IMR-90 (cell line): Measurements from ENCODE around the gene KLK6. TPM values are rescaled to one million over a fixed set of nuclear protein-coding genes. Genes with fewer than 3 reads are reported as not detected.

Source experiments
- ATAC-seq: fragments of 200-7000 bp; cut with Tn5 transposase; 2 replicates; pipeline ENCODE4 v1.9.1; 2020; ENCODE audit warnings: low read depth, mild to moderate bottlenecking, moderate library complexity
- BruUV-seq: library from RNA; stranded (reverse); fragments of 400-500 nt; replicated peaks from 2 replicates; lab custom pipeline; 2021; lab: Mats Ljungman, UMichigan
- CTCF ChIA-PET: fragments of 300-600 bp; formaldehyde crosslinking; extraction: SDS; loops from one replicate; lab custom pipeline; 2021; ENCODE audit warnings: antibody characterized with exemption; lab: Yijun Ruan, JAX
- POLR2A ChIA-PET: fragments of 300-600 bp; sonication (Branson Sonifier 250); formaldehyde crosslinking; loops from one replicate; lab custom pipeline; 2022; ENCODE audit warnings: antibody characterized with exemption; ENCODE audit not compliant: unreplicated experiment; lab: Charles Lee
- DNase-seq: peaks from one replicate; pipeline ENCODE4 v3.0.0; 2013
- H2AFZ ChIP-seq: replicated peaks from 2 replicates; pipeline ENCODE3; 2013; ENCODE audit warnings: low read length, mild to moderate bottlenecking; ENCODE audit not compliant: poor library complexity
- H2AK5ac ChIP-seq: 2 replicates; pipeline ENCODE4 v1.6.1; 2013; ENCODE audit warnings: low read depth, low read length, inconsistent platforms
- H2AK9ac ChIP-seq: replicated peaks from 2 replicates; pipeline ENCODE3; 2013; ENCODE audit warnings: mild to moderate bottlenecking, low read depth, low read length, moderate library complexity; ENCODE audit not compliant: poor library complexity
- H2BK120ac ChIP-seq: 2 replicates; pipeline ENCODE4 v1.6.1; 2013; ENCODE audit warnings: low read depth, low read length, inconsistent platforms
- H2BK15ac ChIP-seq: 3 replicates; pipeline ENCODE4 v1.6.1; 2013; ENCODE audit warnings: low read depth, low read length, inconsistent platforms
- H2BK20ac ChIP-seq: 2 replicates; pipeline ENCODE4 v1.6.1; 2013; ENCODE audit warnings: low read depth, mild to moderate bottlenecking, inconsistent platforms, low read length, moderate library complexity
- H2BK5ac ChIP-seq: 2 replicates; pipeline ENCODE4 v1.6.1; 2013; ENCODE audit warnings: mild to moderate bottlenecking, low read depth, low read length, inconsistent platforms; ENCODE audit not compliant: poor library complexity, severe bottlenecking
- H3K14ac ChIP-seq: replicated peaks from 2 replicates; pipeline ENCODE4 v1.6.1; 2013; ENCODE audit warnings: low read depth, low read length, inconsistent platforms
- H3K18ac ChIP-seq: 2 replicates; pipeline ENCODE4 v1.6.1; 2013; ENCODE audit warnings: low read depth, low read length, control low read depth
- H3K23ac ChIP-seq: 2 replicates; pipeline ENCODE4 v1.6.1; 2013; ENCODE audit warnings: low read depth, low read length, inconsistent platforms
- H3K27ac ChIP-seq: 2 replicates; pipeline ENCODE4 v1.5.1; 2013; ENCODE audit warnings: mild to moderate bottlenecking, control low read depth, low read length; ENCODE audit not compliant: insufficient read depth
- H3K27me3 ChIP-seq: 2 replicates; pipeline ENCODE4 v1.6.1; 2013; ENCODE audit warnings: low read length; ENCODE audit not compliant: control insufficient read depth, insufficient read depth
- H3K36me3 ChIP-seq: 2 replicates; pipeline ENCODE4 v1.6.1; 2013; ENCODE audit warnings: low read length, mixed read lengths; ENCODE audit not compliant: control insufficient read depth, insufficient read depth
- H3K4ac ChIP-seq: 2 replicates; pipeline ENCODE4 v1.6.1; 2013; ENCODE audit warnings: low read depth, low read length, inconsistent platforms
- H3K4me1 ChIP-seq: 2 replicates; pipeline ENCODE4 v1.6.1; 2013; ENCODE audit warnings: low read length, mixed read lengths; ENCODE audit not compliant: control insufficient read depth, insufficient read depth
- H3K4me2 ChIP-seq: 2 replicates; pipeline ENCODE4 v1.6.1; 2013; ENCODE audit warnings: low read depth, mild to moderate bottlenecking, control low read depth, low read length, moderate library complexity
- H3K4me3 ChIP-seq: 2 replicates; pipeline ENCODE4 v1.5.1; 2013; ENCODE audit warnings: low read depth, mild to moderate bottlenecking, control low read depth, low read length, moderate library complexity; ENCODE audit not compliant: insufficient read depth
- H3K56ac ChIP-seq: 2 replicates; pipeline ENCODE4 v1.6.1; 2013; ENCODE audit warnings: low read length, inconsistent platforms; ENCODE audit not compliant: insufficient read depth; ENCODE audit errors: extremely low read depth
- H3K79me1 ChIP-seq, 2 experiments: 2 replicates each; pipeline ENCODE4 v1.6.1; 2013; ENCODE audit warnings: low read length in 2 of 2, inconsistent platforms in 1 of 2, low read depth in 1 of 2
- H3K9ac ChIP-seq: 2 replicates; pipeline ENCODE4 v1.6.1; 2013; ENCODE audit warnings: low read depth, low read length, control low read depth
- H3K9me1 ChIP-seq: 2 replicates; pipeline ENCODE4 v1.6.1; 2013; ENCODE audit warnings: low read length, inconsistent platforms; ENCODE audit not compliant: insufficient read depth
- H3K9me3 ChIP-seq: 2 replicates; pipeline ENCODE4 v1.6.1; 2013; ENCODE audit warnings: low read length; ENCODE audit not compliant: control insufficient read depth, insufficient read depth
- H4K20me1 ChIP-seq: 2 replicates; pipeline ENCODE4 v1.6.1; 2013; ENCODE audit warnings: low read length, inconsistent platforms; ENCODE audit not compliant: insufficient read depth
- H4K5ac ChIP-seq: 2 replicates; pipeline ENCODE4 v1.6.1; 2013; ENCODE audit warnings: mild to moderate bottlenecking, low read depth, low read length, control low read depth
- H4K8ac ChIP-seq, 2 experiments: 2 replicates each; pipeline ENCODE4 v1.6.1; 2013; ENCODE audit warnings: low read depth in 2 of 2, low read length in 2 of 2, control low read depth in 1 of 2, inconsistent platforms in 1 of 2
- H4K91ac ChIP-seq: 2 replicates; pipeline ENCODE4 v1.6.1; 2013; ENCODE audit warnings: low read depth, low read length, inconsistent platforms; ENCODE audit not compliant: insufficient read depth
- CHD1 ChIP-seq: IDR thresholded peaks from 2 replicates; pipeline ENCODE4 v1.6.1; 2012; ENCODE audit warnings: low read depth, low read length, improper control_type of control experiment
- NFE2L2 ChIP-seq: fragments of 150-350 bp; IDR thresholded peaks from 2 replicates; pipeline ENCODE4 v1.6.1; 2016; ENCODE audit warnings: low read depth, mild to moderate bottlenecking, low read length
- RAD21 ChIP-seq: IDR thresholded peaks from 2 replicates; pipeline ENCODE4 v1.6.1; 2012; ENCODE audit warnings: low read length, improper control_type of control experiment
- RFX5 ChIP-seq: IDR thresholded peaks from 2 replicates; pipeline ENCODE4 v1.8.0; 2012; ENCODE audit warnings: low read depth, mild to moderate bottlenecking, low read length, moderate library complexity
- WGBS, 2 experiments: methylation state at CpG; one replicate each; pipeline versions ENCODE4 v1.1.5 to v1.1.7; 2013; ENCODE audit warnings: missing lambda C conversion rate in 2 of 2; ENCODE audit not compliant: insufficient read length in 1 of 2; ENCODE audit errors: extremely low coverage in 2 of 2; 5-methylcytosine and 5-hydroxymethylcytosine counted together
- dilution Hi-C: fragments of 300-500 bp; cut with HindIII; formaldehyde crosslinking; loops from one replicate; pipeline ENCODE4 v1.14.3; 2018; ENCODE audit warnings: low sequenced_read_pairs; ENCODE audit not compliant: unreplicated experiment
- in situ Hi-C: fragments of 300-500 bp; cut with MboI; formaldehyde crosslinking; loops from 3 replicates; pipeline ENCODE4 v1.14.3; 2019; ENCODE audit warnings: low sequenced_read_pairs, inconsistent platforms, mixed read lengths
- intact Hi-C: fragments of 100-400 bp; cut with micrococcal nuclease; formaldehyde crosslinking; loops from 2 replicates; pipeline ENCODE4 v1.10.0; 2022
- polyA plus RNA-seq, 3 experiments: library from polyadenylated mRNA; depleted of rRNA; stranded (reverse); fragments of >200 nt; gene quantifications; 2 replicates each; pipeline ENCODE4 v1.2.3, GENCODE V29; 2012; ENCODE audit warnings: low replicate concordance in 1 of 3
- total RNA-seq: library from RNA; depleted of rRNA; stranded (reverse); fragments of >200 nt; gene quantifications from 2 replicates; pipeline ENCODE4 v1.2.3, GENCODE V29; 2012
- TF ChIP-seq, protein P1 (sequence below): fragments of 150-350 bp; IDR thresholded peaks from 2 replicates; pipeline ENCODE4 v1.6.1; 2016; ENCODE audit warnings: low read depth, mild to moderate bottlenecking, low read length, moderate library complexity, borderline replicate concordance
- TF ChIP-seq, protein P2 (sequence below): conservative IDR thresholded peaks from 2 replicates; pipeline ENCODE4 v1.5.1; 2012; ENCODE audit warnings: mild to moderate bottlenecking, low read depth, low read length, improper control_type of control experiment
- TF ChIP-seq, protein P3 (sequence below): fragments of 150-350 bp; IDR thresholded peaks from 2 replicates; pipeline ENCODE4 v1.6.1; 2017; ENCODE audit warnings: mild to moderate bottlenecking, antibody characterized with exemption, low read length, low read depth

The KLK6 gene
- total and polyA plus RNA-seq, 2 of the 4 experiments (the other 2 are of a cell fraction), result not detected

DNA sequence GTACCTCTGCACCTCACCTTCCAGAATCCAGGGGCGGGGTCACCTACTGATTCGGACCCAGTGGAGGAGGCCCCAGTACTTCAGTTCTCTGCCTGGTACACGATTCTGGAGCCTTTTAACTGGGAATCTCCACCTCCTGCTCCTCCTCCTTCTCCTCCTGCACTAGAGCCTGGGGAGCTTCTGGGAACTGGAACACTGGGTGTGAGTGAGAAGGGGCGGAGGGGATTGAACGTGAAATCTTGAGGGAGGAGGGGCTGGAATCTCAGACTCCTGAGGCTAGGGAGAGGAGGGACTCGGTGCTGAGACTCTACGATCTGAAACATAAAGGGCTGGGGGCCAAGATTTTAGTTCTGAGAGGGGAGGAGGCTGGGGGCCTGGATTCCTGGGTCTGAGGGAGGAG, 32.1 kb upstream of the KLK6 start, which contains the start of gene KLK8:
TSS of gene KLK8 (minus strand) at position 90 of the 400 bp plus-strand sequence. CDS start 437 bp downstream, outside the sequence.
- Histone ChIP-seq H2BK120ac (no peak within 1 kb of the TSS), H3K9me3 (peaks cover 14% of the 10 kb centered on the region), H4K5ac (no peak within 1 kb of the TSS), H4K8ac (no peak within 1 kb of the TSS), H4K20me1 (no peaks in the 10 kb centered on the region; the same call in 1 of the 2 replicates), H2BK5ac (no peak within 1 kb of the TSS), H3K4ac (no peak within 1 kb of the TSS), H3K4me2 (no peak within 1 kb of the TSS), H3K4me3 (no peak within 1 kb of the TSS), H3K56ac (no peak within 1 kb of the TSS), H2AK5ac (no peak within 1 kb of the TSS), H3K27me3 (no peaks in the 10 kb centered on the region), H3K36me3 (no peaks in the 10 kb centered on the region), H3K18ac (no peak within 1 kb of the TSS), H4K91ac (no peak within 1 kb of the TSS), H2AK9ac (no peak within 1 kb of the TSS), H2BK20ac (no peak within 1 kb of the TSS), H3K4me1 (no peaks in the 10 kb centered on the region), H3K9me1 (no peaks in the 10 kb centered on the region), H3K9ac (no peak within 1 kb of the TSS), H3K14ac (no peak within 1 kb of the TSS), H2BK15ac (no peak within 1 kb of the TSS), H2AFZ (no peak within 1 kb of the TSS), H3K79me1 (no peaks in the 10 kb centered on the region), H3K23ac (no peak within 1 kb of the TSS), H3K27ac (no peak within 1 kb of the TSS)
- 13% methylated on average over 3 of the region's 7 CpGs; no CpG with 5 or more reads in 1 of the 2 experiments for WGBS, 2 experiments
- intact Hi-C loops (no loop called here), dilution Hi-C loops (no loop called here), in situ Hi-C loops (no loop called here)
- ATAC-seq (no peak), DNase-seq (no peak)
- no peak for TF ChIP-seq RAD21
- TF ChIP-seq, protein P1, sequence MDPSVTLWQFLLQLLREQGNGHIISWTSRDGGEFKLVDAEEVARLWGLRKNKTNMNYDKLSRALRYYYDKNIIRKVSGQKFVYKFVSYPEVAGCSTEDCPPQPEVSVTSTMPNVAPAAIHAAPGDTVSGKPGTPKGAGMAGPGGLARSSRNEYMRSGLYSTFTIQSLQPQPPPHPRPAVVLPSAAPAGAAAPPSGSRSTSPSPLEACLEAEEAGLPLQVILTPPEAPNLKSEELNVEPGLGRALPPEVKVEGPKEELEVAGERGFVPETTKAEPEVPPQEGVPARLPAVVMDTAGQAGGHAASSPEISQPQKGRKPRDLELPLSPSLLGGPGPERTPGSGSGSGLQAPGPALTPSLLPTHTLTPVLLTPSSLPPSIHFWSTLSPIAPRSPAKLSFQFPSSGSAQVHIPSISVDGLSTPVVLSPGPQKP, result no peak
- TF ChIP-seq, protein P2, sequence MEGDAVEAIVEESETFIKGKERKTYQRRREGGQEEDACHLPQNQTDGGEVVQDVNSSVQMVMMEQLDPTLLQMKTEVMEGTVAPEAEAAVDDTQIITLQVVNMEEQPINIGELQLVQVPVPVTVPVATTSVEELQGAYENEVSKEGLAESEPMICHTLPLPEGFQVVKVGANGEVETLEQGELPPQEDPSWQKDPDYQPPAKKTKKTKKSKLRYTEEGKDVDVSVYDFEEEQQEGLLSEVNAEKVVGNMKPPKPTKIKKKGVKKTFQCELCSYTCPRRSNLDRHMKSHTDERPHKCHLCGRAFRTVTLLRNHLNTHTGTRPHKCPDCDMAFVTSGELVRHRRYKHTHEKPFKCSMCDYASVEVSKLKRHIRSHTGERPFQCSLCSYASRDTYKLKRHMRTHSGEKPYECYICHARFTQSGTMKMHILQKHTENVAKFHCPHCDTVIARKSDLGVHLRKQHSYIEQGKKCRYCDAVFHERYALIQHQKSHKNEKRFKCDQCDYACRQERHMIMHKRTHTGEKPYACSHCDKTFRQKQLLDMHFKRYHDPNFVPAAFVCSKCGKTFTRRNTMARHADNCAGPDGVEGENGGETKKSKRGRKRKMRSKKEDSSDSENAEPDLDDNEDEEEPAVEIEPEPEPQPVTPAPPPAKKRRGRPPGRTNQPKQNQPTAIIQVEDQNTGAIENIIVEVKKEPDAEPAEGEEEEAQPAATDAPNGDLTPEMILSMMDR, result no peak
- TF ChIP-seq CHD1, result no peak
- TF ChIP-seq RFX5, result no peak
- TF ChIP-seq, protein P3, sequence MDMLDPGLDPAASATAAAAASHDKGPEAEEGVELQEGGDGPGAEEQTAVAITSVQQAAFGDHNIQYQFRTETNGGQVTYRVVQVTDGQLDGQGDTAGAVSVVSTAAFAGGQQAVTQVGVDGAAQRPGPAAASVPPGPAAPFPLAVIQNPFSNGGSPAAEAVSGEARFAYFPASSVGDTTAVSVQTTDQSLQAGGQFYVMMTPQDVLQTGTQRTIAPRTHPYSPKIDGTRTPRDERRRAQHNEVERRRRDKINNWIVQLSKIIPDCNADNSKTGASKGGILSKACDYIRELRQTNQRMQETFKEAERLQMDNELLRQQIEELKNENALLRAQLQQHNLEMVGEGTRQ, result no peak
- no peak for TF ChIP-seq NFE2L2
- CTCF ChIA-PET, result no interaction called here
- POLR2A ChIA-PET, result no interaction called here
- BruUV-seq, result no TSS peak
